Measurements from ENCODE around the gene LRRC23.
"Not testable (repeated sequence)": the region's sequence is repeated elsewhere in the genome, so short reads cannot be mapped to it uniquely, and the experiment has no call there.

The LRRC23 gene

DNA sequence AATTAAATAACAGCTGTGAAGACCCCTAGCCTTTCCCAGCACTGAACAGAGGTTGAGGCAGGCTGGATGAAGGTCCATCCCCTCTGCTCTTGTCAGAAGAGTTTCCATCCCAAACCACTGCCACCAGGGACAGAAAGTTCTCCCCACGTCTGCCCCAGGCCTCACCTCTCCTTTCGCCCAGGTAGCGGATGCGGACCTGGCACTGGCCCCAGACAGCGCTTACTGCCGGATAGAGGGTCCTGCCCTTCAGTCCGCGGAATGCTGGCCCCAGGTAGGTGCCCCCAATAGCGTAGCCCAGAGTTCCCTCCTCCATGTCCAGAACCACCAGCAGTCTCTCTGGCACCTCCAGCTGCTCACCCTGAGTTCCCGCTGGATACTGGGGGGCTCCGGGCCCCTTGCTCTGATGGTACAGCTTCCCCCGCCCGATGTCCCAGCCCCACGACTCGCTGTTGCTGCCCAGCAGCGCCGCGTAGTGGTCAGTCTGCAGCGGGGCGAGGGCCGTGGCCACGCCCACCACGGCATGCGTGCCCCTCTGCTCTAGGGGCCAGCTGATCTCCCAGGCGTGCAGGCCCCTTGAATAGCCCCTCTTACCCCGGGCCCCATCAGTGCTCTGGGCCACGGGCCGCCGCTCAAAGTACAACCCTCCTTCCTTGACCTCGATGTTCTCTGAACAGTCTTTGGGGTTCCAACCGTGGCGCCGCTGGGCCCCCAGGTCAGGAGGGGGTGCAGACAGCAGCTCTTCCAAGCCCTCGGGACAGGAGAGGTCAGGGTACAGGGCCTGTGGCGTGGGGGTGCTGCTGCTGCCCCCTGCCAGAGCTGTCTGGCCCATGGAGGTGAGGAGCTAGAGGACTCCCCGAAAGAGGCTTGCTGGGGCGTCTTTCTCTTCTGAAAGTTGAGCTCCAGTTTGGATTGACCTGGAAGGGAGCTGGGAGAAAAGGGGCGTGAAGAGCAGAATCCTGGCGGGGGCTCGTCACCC is 32.3 kb upstream of the LRRC23 start:
- peak; percentile 77 for DNase-seq (ENCODE audit: low read depth)

DNA sequence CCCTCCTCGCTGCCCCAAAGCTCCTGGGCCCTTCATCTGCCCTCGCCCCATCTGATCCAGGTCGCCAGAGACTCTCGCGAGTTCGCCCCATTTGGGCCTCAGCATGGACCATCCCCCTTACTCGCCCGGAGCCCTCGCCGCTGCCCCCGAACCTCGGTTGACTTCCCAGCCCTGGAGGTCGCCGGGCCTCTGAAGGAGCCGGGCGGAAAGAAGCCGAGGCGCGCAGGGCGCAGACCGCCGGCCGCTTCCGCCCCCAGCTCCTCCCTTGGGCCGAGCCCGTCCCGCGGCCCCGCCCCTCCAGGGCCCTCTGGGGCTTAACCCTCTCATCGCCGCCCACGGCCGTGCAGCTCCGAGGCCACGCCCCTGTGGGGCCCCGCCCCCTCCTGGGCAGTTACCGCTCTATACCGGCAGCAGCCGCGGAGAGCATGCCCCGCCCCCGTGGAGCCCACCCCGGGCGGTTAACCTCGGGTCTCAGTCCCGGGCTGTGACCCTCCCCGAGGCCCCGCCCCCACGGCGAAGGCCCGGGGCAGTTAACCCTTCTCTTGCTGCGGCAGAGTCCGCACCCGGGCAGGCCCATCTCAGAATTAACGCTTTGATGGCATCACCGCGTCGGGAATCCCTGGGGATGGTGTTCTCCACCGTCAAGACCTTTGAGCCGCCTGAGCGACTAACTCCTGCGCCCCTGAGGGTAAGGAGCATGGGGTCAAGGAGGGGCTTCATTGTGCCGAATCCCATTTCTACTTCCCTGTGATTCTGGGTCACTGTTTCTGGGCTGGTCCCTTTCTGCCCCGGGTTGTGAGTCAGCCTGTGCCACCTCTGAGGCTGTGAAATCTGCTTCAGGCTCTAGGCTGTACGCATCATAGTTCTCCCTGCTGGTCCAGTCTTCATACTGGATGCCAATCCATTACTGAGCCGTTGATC is 31.3 kb upstream of the LRRC23 start, which contains the start of gene SPSB2:
Gene SPSB2 (minus strand): TSS at position 210 of the 921 bp plus-strand sequence. CDS start 402 bp downstream, outside the sequence.
- DNase-seq (ENCODE audit: low read depth), result peak; percentile 95

DNA sequence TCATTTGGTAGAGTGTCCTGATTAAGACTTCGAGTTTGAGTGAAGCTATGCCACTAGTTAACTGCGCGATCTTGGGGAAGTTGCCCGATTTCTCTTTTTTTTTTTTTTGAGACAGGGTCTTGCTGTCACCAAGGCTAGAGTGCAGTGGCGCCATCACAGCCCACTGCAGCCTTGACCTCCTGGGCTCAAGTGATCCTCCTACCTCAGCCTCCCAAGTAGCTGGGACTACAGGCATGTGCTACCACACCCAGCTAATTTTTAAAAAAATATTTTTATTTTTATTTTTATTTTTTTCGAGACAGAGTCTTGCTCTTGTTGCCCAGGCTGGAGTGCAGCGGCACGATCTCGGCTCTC is 30.6 kb upstream of the LRRC23 start:
- DNase-seq (ENCODE audit: low read depth), result not testable (repeated sequence)

DNA sequence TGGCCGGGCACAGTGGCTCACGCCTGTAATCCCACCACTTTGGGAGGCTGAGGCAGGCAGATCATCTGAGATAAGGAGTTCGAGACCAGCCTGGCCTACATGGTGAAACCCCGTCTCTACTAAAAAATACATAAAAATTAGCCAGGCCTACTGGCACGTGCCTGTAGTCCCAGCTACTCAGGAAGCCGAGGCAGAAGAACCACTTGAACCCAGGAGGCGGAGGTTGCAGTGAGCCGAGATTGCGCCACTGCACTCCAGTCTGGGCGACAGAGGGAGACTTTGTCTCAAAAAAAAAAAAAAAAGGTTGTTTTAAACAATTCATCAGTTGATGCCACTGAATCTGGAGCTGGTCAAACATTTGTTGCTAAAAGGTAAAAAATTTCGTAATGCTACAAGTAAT is 24.8 kb upstream of the LRRC23 start:
- DNase-seq (ENCODE audit: low read depth), result not testable (repeated sequence)

DNA sequence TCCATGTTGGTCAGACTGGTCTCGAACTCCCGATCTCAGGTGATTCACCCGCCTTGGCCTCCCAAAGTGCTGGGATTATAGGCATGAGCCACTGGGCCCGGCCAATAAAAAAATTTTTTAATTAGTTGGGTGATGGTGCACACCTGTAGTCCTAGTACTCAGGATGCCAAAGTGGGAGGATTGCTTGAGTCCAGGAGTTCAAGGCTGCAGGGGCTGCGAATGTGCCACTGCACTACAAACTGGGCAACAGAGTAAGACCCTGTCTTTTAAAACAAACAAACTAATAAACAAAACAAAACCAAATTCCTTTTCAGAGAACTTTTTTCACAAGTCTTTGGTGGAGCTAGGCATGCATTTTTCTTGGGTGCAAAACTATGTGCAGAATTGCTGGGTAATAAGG is 21.4 kb upstream of the LRRC23 start:
- no peak for DNase-seq (ENCODE audit: low read depth)

DNA sequence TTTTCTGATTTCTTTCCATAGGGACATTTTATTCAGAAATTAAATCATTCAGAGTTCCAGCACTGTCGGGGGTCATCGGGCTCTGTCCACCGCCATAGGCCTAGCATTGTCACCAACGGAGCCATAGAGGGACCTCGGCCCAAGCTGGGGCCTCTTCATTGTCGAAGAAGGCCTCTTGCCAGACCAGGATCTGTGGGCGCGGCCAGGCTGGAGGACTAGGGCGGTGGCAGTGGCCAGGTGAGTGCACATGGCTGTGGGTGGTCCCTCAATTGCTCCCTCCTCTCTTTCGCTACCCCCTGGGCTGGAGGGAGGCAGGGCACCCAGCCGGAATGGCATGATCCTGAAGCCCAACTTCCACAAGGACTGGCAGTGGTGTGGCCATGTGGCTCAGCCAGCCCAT is 20.9 kb upstream of the LRRC23 start:
- DNase-seq (ENCODE audit: low read depth), result no peak

DNA sequence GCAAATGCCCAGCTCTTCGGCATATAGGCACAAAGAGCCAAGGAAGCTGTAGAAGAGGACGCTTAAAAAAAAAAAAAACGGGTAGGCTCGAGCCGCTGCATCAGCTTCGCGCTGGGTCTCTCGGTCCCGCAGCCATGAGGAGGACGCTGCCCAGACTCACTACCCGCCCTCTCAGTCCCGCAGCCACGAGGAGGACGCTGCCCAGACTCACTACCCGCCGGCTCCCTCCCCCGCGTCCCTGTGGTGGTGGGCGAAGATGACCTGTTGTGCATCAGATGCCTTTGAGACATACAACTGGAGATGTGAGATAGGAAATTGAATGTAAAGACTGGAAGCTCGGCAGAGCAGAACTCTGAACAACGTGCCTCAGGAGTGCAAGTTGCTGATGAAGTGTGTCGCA is 20.1 kb upstream of the LRRC23 start:
- DNase-seq (ENCODE audit: low read depth), result no peak

DNA sequence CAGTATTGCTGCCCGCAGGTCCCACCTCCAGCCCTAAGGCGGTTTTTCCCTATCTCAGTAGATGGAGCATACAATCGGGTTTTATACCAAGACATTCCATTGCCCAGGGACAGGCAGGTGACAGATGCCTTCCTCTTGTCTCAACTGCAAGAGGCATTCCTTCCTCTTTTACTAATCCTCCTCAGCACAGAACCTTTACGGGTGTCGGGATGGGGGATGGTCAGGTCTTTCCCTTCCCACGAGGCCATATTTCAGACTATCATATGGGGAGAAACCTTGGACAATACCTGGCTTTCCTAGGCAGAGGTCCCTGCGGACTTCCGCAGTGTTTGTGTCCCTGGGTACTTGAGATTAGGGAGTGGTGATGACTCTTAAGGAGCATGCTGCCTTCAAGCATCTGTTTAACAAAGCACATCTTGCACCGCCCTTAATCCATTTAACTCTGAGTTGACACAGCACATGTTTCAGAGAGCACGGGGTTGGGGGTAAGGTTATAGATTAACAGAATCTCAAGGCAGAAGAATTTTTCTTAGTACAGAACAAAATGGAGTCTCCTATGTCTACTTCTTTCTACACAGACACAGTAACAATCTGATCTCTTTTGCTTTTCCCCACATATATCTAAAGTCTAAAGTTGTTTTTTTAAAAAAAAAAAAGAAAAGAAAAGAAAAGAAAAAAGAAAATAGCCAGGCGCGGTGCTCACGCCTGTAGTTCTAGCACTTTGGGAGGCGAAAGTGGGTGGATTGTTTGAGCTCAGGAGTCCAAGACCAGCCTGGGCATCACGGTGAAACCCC is 18.2 kb upstream of the LRRC23 start:
- not testable (repeated sequence) for DNase-seq (ENCODE audit: low read depth)

DNA sequence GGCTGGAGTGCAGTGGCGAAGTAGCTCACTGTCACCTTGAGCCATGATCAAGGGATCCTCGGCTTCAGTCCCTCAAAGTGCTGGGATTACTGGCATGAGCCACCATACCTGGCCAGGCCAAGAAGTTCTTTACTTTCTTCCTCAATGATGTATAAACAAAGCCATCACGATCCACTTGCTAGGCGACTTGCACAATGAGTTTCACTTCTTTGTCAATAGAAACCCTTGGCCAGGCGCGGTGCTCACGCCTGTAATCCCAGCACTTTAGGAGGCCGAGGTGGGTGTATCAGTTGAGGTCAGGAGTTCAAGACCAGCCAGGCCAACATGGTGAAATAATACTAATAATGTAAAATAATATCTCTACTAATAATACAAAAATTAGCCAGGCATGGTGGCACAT is 17.2 kb upstream of the LRRC23 start:
- no peak for DNase-seq (ENCODE audit: low read depth)

DNA sequence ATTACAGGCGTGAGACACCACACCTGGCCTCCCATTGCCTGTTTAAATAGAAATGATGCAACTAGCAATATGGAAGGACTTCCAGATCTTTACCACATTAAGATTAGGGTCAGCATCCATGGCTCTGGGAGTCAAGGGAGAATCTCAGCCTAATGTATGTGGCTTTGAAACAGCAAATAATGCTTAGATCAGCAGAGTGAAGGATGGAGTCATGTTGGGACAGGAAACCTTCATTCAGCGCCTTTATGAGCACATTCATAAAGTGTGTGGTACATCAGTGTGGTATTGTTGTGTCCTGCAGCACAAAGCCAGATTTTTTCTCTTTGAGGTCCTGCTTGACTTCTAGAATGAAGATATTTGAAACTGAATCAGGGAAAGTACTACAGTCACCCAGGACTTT is 16.3 kb upstream of the LRRC23 start:
- DNase-seq (ENCODE audit: low read depth), result no peak

DNA sequence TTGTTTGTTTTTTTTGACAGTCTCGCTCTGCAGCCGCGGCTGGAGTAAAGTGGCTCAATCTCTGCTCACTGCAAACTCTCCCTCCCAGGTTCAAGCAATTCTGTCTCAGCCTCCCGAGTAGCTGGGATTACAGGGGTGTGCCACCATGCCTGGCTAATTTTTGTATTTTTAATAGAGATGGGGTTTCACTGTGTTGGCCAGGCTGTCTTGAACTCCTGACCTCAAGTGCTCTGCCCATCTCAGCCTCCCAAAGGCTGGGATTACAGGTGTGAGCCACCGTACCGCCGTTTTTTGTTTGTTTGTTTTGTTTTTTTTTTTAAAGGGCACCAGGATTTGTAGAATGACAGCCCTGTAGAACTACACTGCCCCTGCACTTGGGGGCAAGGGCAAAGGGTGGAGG is 15.8 kb upstream of the LRRC23 start:
- DNase-seq (ENCODE audit: low read depth), result not testable (repeated sequence)

DNA sequence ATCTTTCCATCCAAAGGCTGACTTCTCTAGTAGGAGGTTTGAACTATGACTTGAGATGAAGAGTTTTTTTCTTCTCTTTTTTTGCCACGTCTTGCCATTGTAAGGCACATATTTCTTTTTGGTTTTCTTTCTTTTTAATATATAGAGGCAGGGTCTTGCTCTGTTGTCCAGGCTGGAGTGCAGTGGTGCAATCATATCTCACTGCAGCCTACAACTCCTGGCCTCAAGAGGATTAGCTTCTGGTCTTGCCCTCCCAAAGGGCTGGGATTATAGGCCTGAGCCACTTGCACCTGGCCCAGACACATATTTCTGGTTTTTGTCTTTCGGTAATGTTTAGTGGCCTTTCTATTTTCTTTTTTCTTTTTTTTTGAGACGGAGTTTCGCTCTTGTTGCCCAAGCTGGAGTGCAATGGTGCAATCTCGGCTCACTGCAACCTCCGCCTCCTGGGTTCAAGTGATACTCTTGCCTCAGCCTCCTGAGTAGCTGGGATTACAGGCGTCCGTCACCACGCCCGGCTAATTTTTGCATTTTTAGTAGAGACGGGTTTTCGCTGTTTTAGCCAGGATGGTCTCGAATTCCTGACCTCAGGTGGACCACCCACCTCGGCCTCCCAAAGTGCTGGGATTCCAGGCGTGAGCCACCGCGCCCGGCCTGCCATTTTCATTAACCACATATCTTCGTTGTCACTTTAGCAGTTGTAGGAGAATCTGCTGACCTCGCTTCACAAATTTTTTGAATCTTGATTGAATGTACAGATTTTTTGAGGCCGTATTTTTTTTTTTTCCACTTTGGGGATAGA is 14.6 kb upstream of the LRRC23 start:
- DNase-seq (ENCODE audit: low read depth), result not testable (repeated sequence)

DNA sequence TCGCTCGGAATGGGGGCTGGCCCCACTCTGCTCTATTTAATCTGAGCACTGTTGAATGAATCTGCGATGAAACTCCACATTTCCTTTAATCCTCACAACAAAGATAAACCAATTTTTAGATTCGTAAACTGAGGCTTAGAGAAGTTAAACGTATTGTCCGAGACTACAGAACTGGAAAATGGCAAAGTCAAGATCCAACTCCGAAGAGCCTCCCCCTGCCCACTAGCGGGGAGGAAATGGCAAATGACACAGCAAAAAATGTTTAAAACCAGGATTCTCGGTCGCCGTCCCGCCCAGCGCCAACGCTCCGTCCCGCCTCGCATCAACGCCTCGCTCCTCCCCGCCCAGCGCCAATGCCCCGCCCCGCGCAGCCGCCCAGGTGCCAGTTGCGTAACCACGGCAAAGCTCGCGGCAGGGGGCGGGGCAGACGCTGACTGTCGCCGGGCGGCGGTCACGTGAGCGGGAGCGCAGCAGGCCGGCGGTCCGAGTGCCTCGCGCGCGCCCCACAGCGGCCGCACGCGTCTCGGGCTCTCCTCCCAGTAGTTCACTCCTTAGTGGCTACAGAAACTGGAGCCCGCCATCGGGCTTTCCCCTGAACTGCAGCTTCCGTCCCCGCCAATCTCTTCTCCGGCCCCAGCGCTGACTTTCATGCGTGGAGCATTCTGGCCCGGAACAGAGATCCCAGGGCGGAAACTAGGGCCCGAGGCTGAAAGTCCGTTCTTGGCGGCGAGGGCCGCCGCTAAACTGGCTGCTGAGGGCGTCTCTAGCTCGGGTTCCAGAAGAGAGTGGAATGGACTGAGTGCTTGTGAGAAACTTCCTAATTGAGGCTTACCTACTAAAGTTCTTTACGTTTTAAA is 13.6 kb upstream of the LRRC23 start:
- peak; percentile 96 for DNase-seq (ENCODE audit: low read depth)

DNA sequence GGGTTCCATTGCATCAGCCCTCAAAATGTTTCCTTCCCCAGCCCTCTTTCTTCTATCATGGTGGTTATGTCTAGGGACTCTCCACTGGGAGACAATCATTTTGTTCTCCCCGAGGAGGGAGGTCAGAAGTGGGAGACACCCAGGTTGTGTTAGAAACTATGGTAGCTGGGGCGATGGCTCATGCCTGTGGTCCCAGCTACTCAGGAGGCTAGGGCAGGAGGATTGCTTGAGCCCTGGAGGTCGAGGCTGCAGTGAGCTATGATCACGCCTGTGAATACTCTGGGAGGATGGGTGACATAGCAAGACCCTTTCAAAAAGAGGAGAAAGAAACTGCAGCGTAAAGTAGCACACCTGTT is 13.0 kb upstream of the LRRC23 start:
- no peak for DNase-seq (ENCODE audit: low read depth)

DNA sequence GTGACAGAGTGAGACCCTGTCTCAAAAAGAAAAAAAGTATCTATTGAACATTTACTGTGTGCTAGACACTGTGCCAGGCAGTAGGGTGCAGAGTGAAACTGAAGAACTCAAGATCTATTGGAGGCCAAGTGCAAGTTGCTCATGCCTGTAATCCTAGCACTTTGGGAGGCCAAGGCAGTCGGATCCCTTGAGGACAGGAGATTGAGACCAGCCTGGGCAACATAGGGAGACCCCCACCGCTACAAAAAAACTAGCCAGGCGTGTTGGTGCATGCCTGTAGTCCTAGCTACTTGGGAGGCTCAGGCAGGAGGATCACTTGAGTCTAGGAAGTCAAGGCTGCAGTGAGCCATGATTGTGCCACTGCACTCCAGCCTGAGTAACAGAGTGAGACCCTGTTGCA is 11.9 kb upstream of the LRRC23 start:
- DNase-seq (ENCODE audit: low read depth), result not testable (repeated sequence)

DNA sequence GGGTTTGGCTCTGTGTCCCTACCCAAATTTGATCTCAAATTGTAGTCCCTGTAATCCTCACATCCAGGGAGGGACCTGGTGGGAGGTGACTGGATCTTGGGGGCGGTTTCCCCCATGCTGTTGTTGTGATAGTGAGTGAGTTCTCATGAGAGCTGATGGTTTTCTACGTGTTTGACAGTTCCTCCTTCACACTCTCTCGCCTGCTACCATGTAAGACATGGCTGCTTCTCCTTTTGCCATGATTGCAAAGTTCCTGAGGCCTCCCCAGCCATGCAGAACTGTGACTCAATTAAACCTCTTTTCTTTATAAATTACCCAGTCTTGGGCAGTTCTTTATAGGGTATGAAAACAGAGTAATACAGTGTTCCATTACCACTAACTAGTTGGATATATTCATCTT is 10.3 kb upstream of the LRRC23 start:
- no peak for DNase-seq (ENCODE audit: low read depth)

DNA sequence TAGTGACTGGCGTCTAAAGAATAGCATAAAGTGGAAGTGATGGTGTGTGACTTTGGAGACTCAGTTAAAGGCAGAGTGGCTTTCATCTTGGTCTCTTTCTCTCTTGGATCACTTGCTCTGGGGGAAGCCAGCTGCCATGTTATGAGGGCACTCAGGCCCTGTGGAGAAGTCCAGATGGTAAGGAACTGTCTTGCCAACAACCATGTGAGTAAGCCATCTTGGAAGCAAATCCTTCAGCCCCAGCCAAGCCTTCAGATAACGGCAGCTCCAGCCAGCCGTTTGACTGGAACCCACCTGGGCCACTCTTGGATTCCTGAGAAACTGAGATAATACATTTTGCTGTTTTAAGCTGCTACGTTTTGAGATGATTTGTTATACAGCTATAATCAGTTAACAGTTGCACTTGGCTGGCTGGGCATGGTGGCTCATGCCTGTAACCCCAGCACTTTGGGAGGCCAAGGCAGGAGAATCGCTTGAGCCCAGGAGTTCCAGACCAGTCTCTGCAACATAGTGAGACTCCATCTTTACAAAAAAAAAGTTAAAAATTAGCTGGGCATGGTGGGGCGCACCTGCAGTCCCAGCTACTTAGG is 7.7 kb upstream of the LRRC23 start:
- no peak for DNase-seq (ENCODE audit: low read depth)

DNA sequence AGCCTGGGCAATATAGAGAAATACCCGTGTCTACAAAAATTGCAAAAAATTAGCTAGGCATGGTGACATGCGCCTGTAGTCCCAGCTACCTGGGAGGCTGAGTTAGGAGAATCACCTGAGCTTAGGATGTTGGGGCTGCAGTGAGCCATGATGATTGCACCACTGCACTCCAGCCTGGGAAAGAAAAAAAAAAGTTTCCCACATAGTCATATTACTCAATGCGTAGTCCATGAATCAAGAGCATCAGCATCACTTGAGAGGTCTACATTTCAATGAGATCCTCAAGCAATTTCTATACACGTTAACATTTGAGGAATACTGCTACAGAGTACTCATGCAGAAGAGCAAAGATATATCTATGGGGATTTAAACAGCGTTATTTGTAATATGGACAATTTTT is 5.2 kb upstream of the LRRC23 start:
- no peak for DNase-seq (ENCODE audit: low read depth)

DNA sequence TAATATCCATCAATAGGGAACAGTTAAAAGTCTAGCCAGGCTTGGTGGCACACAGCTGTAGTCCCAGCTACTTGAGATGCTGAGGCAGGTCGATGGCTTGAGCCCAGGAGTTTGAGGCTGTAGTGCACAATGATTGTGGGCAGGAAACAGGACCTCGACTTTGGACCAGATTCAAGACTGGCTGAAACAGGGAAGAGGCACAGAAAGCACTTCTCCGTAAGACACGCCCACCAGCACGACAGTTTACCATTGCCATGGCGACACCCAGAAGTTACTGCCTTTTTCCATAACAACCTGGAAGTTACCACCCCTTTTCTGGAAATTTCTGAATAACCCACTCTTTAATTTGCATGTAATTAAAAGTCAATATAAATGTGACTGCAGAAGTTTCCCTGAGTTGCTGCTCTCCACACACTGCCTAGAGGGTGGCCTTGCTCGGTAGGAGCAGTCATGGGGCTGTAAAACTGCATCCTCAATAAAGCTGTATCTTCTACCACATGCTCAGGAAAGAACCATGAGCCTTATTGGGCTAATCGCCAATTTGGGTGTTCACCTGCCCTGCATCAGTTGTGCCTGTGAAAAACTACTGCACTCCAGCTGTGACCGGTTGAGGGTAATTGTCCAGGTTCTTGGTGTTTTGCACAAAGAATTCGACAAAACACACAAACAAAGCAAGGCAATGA is 4.6 kb upstream of the LRRC23 start:
- peak; percentile 53 for DNase-seq (ENCODE audit: low read depth)

All from EH (cell line).